Endothelial cell of umbilical vein (primary cell): ENCODE measurements around the gene ZNF846. TPM values are rescaled to one million over a fixed set of nuclear protein-coding genes. Genes with fewer than 3 reads are reported as not detected.

ENCODE experiments used
- BruUV-seq: library from RNA; stranded (reverse); fragments of 400-500 nt; replicated peaks from 2 replicates; lab custom pipeline; 2021; lab: Mats Ljungman, UMichigan
- CTCF ChIA-PET: fragments of 300-600, 350-600 bp; sonication (Branson Sonifier 250); formaldehyde crosslinking; loops from one replicate; lab custom pipeline; 2021; ENCODE audit warnings: antibody characterized with exemption, inconsistent platforms; lab: Charles Lee
- POLR2A ChIA-PET: fragments of 300-600, 350-600 bp; sonication (Branson Sonifier 250); formaldehyde crosslinking; loops from one replicate; lab custom pipeline; 2021; ENCODE audit warnings: antibody characterized with exemption, inconsistent platforms; lab: Charles Lee
- DNase-seq: peaks from one replicate; pipeline ENCODE4 v3.0.0-alpha.2; 2011; ENCODE audit warnings: low read depth, low spot score
- FAIRE-seq: peaks from 2 replicates; lab custom pipeline; 2011; peaks lifted over from hg19 to GRCh38; lab: Jason Lieb, UNC
- H2AFZ ChIP-seq: 2 replicates; pipeline ENCODE4 v1.6.0; 2012; ENCODE audit warnings: low read depth, low read length, control low read depth, inconsistent platforms
- H3K27ac ChIP-seq: 2 replicates; pipeline ENCODE4 v1.5.1; 2011; ENCODE audit warnings: low read depth, mild to moderate bottlenecking, control low read depth, low read length, moderate library complexity; ENCODE audit not compliant: insufficient read depth
- H3K27me3 ChIP-seq, 2 experiments: 2 replicates each; pipeline versions ENCODE4 v1.6.0 to v1.6.1; 2011; ENCODE audit warnings: low read length in 2 of 2, mixed read lengths in 1 of 2; ENCODE audit not compliant: control insufficient read depth in 2 of 2, insufficient read depth in 2 of 2
- H3K36me3 ChIP-seq, 2 experiments: 2 replicates in 1 of 2; 3 replicates in 1 of 2; pipeline ENCODE4 v1.5.1; 2011; ENCODE audit warnings: low read length in 2 of 2, mild to moderate bottlenecking in 1 of 2, moderate library complexity in 1 of 2; ENCODE audit not compliant: control insufficient read depth in 2 of 2, insufficient read depth in 2 of 2; ENCODE audit errors: extremely low read depth in 1 of 2
- H3K4me1 ChIP-seq: 3 replicates; pipeline ENCODE4 v1.5.1; 2011; ENCODE audit warnings: mild to moderate bottlenecking, low read length; ENCODE audit not compliant: control insufficient read depth, insufficient read depth; ENCODE audit errors: extremely low read depth
- H3K4me2 ChIP-seq: 2 replicates; pipeline ENCODE4 v1.6.1; 2011; ENCODE audit warnings: low read length, control low read depth, mixed read lengths; ENCODE audit not compliant: insufficient read depth
- H3K4me3 ChIP-seq, 3 experiments: fragments of 200-600 bp in 1 of 3; sonication (generic), shearing (Covaris generic) in 1 of 3; replicated peaks in 1 of 3; 2 replicates each; pipeline ENCODE4 v1.5.1; 2011 to 2016; ENCODE audit warnings: control low read depth in 3 of 3, low read length in 3 of 3, mild to moderate bottlenecking in 2 of 3, inconsistent platforms in 1 of 3, low read depth in 1 of 3, moderate library complexity in 1 of 3; ENCODE audit not compliant: insufficient read depth in 1 of 3
- H3K79me2 ChIP-seq: 2 replicates; pipeline ENCODE4 v1.6.0; 2012; ENCODE audit warnings: low read length, inconsistent platforms; ENCODE audit not compliant: control insufficient read depth, insufficient read depth
- H3K9ac ChIP-seq: replicated peaks from 2 replicates; pipeline ENCODE3; 2011; ENCODE audit warnings: low read length, control low read depth; ENCODE audit not compliant: insufficient read depth; ENCODE audit errors: extremely low read depth
- H3K9me1 ChIP-seq: replicated peaks from 3 replicates; pipeline ENCODE4 v1.6.0; 2011; ENCODE audit warnings: mild to moderate bottlenecking, low read length; ENCODE audit not compliant: control insufficient read depth, insufficient read depth; ENCODE audit errors: extremely low read depth
- H3K9me3 ChIP-seq: replicated peaks from 2 replicates; pipeline ENCODE4 v1.5.1; 2012; ENCODE audit warnings: low read length, inconsistent platforms; ENCODE audit not compliant: control insufficient read depth, insufficient read depth
- H4K20me1 ChIP-seq: replicated peaks from 2 replicates; pipeline ENCODE3; 2011; ENCODE audit warnings: mild to moderate bottlenecking, low read length; ENCODE audit not compliant: control insufficient read depth, insufficient read depth; ENCODE audit errors: extremely low read depth
- CTCF ChIP-seq, 2 donors: IDR thresholded peaks; 1 replicate in 1 of 2; 2 replicates in 1 of 2; pipeline ENCODE4 v1.5.1; 2011; ENCODE audit warnings: low read length in 2 of 2, mild to moderate bottlenecking in 2 of 2, moderate library complexity in 2 of 2, control low read depth in 1 of 2, inconsistent platforms in 1 of 2, low read depth in 1 of 2; ENCODE audit not compliant: insufficient read depth in 1 of 2; ENCODE audit errors: extremely low read depth in 1 of 2
- EZH2 ChIP-seq: IDR thresholded peaks from 2 replicates; pipeline ENCODE4 v1.6.1; 2012; ENCODE audit warnings: borderline replicate concordance, low read depth, mild to moderate bottlenecking, moderate library complexity, low read length, inconsistent platforms; ENCODE audit not compliant: severe bottlenecking
- FOS ChIP-seq: IDR thresholded peaks from 2 replicates; pipeline ENCODE4 v1.6.1; 2011; ENCODE audit warnings: mild to moderate bottlenecking, low read length, moderate library complexity, borderline replicate concordance; ENCODE audit not compliant: insufficient read depth
- GATA2 ChIP-seq: IDR thresholded peaks from 2 replicates; pipeline ENCODE4 v1.7.0; 2011; ENCODE audit warnings: low read depth, mild to moderate bottlenecking, moderate library complexity, mixed read lengths, low read length; ENCODE audit not compliant: insufficient read length, insufficient read depth
- JUN ChIP-seq: IDR thresholded peaks from 2 replicates; pipeline ENCODE4 v1.6.1; 2011; ENCODE audit warnings: borderline replicate concordance, low read depth; ENCODE audit not compliant: insufficient read length, insufficient read depth
- MYC ChIP-seq: IDR thresholded peaks from one replicate; pipeline ENCODE4 v1.6.1; 2011; ENCODE audit warnings: mild to moderate bottlenecking, low read depth, low read length
- POLR2AphosphoS5 ChIP-seq: IDR thresholded peaks from 2 replicates; pipeline ENCODE4 v1.6.1; 2012; ENCODE audit warnings: low read depth, mild to moderate bottlenecking, control low read depth, low read length, moderate library complexity; ENCODE audit not compliant: insufficient read depth
- dilution Hi-C: fragments of 300-500 bp; cut with MboI; formaldehyde crosslinking; loops from one replicate; pipeline ENCODE4 v1.15.0; 2019; ENCODE audit warnings: low sequenced_read_pairs; ENCODE audit not compliant: extremely low pct_ligation_motif_present
- intact Hi-C: fragments of 100-400 bp; cut with micrococcal nuclease; formaldehyde crosslinking; loops from one replicate; pipeline ENCODE4 v1.10.0; 2022
- polyA plus RNA-seq, 4 experiments: library from polyadenylated mRNA; depleted of rRNA in 3 of 4; stranded (reverse) in 3 of 4; unstranded in 1 of 4; fragments of >200 nt; gene quantifications; 2 replicates each; pipeline versions ENCODE4 v1.2.1 to v1.2.3, GENCODE V29; 2011 to 2012; ENCODE audit warnings: missing spikeins in 1 of 4
- total RNA-seq: library from RNA; stranded (reverse); gene quantifications from 2 replicates; pipeline ENCODE4 v1.2.3, GENCODE V29; 2021

The ZNF846 gene
- total and polyA plus RNA-seq, 2 donors (not counting 3 experiments of a cell fraction or from before 2014, with no cell fraction given), result 3.9 to 8.3 TPM

- Histone ChIP-seq H3K4me3 (peak overlapping the region; percentile 42 to 82 (median 74)), H3K27ac (peak overlapping the region; percentile 56), H3K79me2 (peaks cover 28% of the 10 kb centered on the region), H3K9ac (peak overlapping the region; percentile 88), H3K9me1 (no peaks in the 10 kb centered on the region), H4K20me1 (no peaks in the 10 kb centered on the region), H3K9me3 (no peaks in the 10 kb centered on the region), H3K27me3 (no peaks in the 10 kb centered on the region), H3K4me1 (peaks cover 12% of the 10 kb centered on the region), H2AFZ (peak overlapping the region; percentile 18), H3K36me3 (no peaks in the 10 kb centered on the region), H3K4me2 (peak overlapping the region; percentile 85)
- DNase-seq (peak; percentile 10), FAIRE-seq (no peak)
- intact Hi-C loops (no loop called here), dilution Hi-C loops (no loop called here)
- ChIA-PET CTCF (interaction anchor here (0.9 kb wide), 1 partner anchor 23 kb away, joined by 3 read pairs; no protein-coding TSS in a partner anchor), POLR2A (interaction anchor here (1.3 kb wide), 1 partner anchor 9 kb away, joined by 5 read pairs; the partner anchor contains the start of gene UBL5)
- TF ChIP-seq FOS, result no peak
- TF ChIP-seq EZH2, result no peak
- TF ChIP-seq JUN, result no peak
- TF ChIP-seq CTCF (IDR thresholded peaks at IDR 0.05; ENCODE audit: extremely low read depth in 1 of 2, insufficient read depth in 1 of 2, low read depth in 1 of 2, low read length in 2 of 2), result no peak
- TF ChIP-seq MYC, result no peak
- TF ChIP-seq GATA2, result no peak
- TF ChIP-seq POLR2AphosphoS5, result no peak
- BruUV-seq, result TSS peak; percentile 38
Measured at GRCh38 chr19:9818175-9818733, 49.7 kb upstream of the ZNF846 start.
